ENCODE data around the gene FAM13A.
"Not testable (repeated sequence)": the region's sequence is repeated elsewhere in the genome, so short reads cannot be mapped to it uniquely, and the experiment has no call there.

Gene FAM13A

GRCh38 chr4:88908003-88908402 is 149.0 kb downstream of the FAM13A start:
- H3K4me3 ChIP-seq (ENCODE audit: low read depth, low read length) = no peak overlapping the region
- TF ChIP-seq, protein P1, sequence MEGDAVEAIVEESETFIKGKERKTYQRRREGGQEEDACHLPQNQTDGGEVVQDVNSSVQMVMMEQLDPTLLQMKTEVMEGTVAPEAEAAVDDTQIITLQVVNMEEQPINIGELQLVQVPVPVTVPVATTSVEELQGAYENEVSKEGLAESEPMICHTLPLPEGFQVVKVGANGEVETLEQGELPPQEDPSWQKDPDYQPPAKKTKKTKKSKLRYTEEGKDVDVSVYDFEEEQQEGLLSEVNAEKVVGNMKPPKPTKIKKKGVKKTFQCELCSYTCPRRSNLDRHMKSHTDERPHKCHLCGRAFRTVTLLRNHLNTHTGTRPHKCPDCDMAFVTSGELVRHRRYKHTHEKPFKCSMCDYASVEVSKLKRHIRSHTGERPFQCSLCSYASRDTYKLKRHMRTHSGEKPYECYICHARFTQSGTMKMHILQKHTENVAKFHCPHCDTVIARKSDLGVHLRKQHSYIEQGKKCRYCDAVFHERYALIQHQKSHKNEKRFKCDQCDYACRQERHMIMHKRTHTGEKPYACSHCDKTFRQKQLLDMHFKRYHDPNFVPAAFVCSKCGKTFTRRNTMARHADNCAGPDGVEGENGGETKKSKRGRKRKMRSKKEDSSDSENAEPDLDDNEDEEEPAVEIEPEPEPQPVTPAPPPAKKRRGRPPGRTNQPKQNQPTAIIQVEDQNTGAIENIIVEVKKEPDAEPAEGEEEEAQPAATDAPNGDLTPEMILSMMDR (IDR thresholded peaks at IDR 0.05; ENCODE audit: low read depth, low read length, missing control alignments) = no peak
- in situ Hi-C loops (cut with HindIII; ENCODE audit: low sequenced_read_pairs) = no loop called here
- DNase-seq (ENCODE audit: low read depth) = no peak

DNA sequence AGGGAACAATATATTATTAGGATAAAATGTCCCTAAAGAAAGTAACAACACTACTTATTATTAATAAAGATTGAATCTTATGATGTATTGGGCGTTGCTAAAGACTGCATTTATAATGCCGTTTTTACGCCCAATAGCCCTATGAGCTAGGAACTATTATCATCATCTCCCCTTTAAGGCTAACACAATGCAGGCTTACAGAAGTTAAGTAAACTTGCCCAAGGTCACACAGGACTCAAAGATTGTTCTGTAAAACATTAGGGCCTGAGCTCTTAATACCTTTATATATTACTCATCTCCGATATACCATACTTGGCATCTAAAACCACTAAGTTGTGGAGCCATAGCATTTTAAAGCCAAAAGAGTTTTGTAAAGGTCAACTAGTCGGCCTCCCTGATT is 149.5 kb downstream of the FAM13A start:
- no peak for DNase-seq (ENCODE audit: low read depth)
- in situ Hi-C loops (cut with HindIII; ENCODE audit: low sequenced_read_pairs) = no loop called here
- H3K4me3 ChIP-seq (ENCODE audit: low read depth, low read length) = no peak overlapping the region
- TF ChIP-seq, protein P1 (IDR thresholded peaks at IDR 0.05; ENCODE audit: low read depth, low read length, missing control alignments) = no peak

DNA sequence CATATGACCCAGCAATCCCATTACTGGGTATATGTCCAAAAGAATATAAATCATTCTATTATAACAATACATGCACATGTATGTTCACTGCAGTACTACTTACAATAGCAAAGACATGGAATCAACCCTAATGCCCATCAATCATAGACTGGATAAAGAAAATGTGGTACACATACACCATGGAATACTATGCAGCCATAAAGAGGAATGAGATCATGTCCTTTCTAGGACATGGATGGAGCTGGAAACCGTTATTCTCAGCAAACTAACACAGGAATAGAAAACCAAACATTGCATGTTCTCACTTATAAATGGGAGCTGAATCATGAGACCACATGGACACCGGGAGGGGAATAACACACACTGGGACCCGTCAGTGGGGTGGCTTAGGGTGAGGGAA is 152.7 kb downstream of the FAM13A start:
- in situ Hi-C loops (cut with HindIII; ENCODE audit: low sequenced_read_pairs); DNase-seq (ENCODE audit: low read depth); H3K4me3 ChIP-seq (ENCODE audit: low read depth, low read length): not testable (repeated sequence)

DNA sequence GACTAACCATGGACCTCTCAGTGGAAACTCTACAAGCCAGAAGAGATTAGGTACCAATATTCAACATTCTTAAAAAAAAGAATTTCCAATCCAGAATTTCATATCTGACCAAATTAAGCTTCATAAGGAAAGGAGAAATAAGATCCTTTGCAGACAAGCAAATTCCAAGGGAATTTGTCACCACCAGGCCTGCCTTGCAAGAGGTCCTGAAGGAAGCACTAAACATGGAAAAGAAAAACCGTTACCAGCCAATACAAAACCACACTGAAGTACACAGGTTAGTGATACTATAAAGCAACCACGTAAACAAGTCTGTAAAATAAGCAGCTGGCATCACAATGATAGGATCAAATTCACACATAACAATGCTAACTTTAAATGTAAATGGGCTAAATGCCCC is 156.6 kb downstream of the FAM13A start:
- in situ Hi-C loops (cut with HindIII; ENCODE audit: low sequenced_read_pairs) = no loop called here
- DNase-seq (ENCODE audit: low read depth) = peak; percentile 28

GRCh38 chr4:88897752-88898151 is 159.2 kb downstream of the FAM13A start:
- TF ChIP-seq, protein P1 (IDR thresholded peaks at IDR 0.05; ENCODE audit: low read depth, low read length, missing control alignments) = no peak
- H3K4me3 ChIP-seq (ENCODE audit: low read depth, low read length) = no peak overlapping the region
- no peak for DNase-seq (ENCODE audit: low read depth)
- in situ Hi-C loops (cut with HindIII; ENCODE audit: low sequenced_read_pairs) = no loop called here

More for the DNA sequence above, 156.6 kb downstream of the FAM13A start:
- H3K4me3 ChIP-seq (ENCODE audit: low read depth, low read length) = no peak overlapping the region
- TF ChIP-seq, protein P1 (IDR thresholded peaks at IDR 0.05; ENCODE audit: low read depth, low read length, missing control alignments) = no peak

DNA sequence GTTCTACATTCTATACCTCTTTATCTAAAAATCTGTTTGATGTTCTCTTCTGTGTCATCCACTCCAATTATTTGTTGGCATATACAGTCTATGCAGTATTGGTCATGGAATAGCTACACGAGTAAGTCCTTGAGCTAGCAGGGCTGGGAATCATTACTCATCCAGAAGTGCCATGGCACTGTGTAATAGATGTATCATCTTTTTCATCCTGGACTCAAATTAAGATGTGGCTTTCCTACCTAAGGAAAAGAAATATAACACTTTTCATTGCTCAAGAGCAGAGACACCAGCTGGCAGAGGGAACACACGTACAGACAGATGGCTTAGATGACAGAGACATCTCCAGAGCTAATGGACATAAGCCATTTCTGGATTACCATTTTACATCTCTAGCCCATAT is 159.8 kb downstream of the FAM13A start:
- in situ Hi-C loops (cut with HindIII; ENCODE audit: low sequenced_read_pairs) = no loop called here
- no peak overlapping the region for H3K4me3 ChIP-seq (ENCODE audit: low read depth, low read length)
- DNase-seq (ENCODE audit: low read depth) = no peak
- TF ChIP-seq, protein P1 (IDR thresholded peaks at IDR 0.05; ENCODE audit: low read depth, low read length, missing control alignments) = no peak

DNA sequence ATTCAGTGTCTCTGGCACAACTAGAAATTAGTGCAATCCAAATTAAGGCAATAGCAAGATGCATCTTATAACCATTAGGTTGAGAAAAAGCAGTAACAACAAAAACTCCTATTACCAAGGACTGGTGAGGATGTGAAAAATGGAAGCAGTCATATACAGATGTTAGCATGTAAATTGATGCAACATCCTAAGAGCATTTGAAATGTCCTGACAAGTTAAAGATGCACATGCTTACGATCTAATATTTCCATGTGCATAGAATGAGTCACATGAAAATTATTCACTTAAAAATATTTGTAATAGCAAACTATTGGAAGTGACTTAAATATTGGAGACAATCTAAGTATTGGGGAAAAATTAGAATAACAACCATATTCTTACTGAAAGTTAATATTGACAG is 163.0 kb downstream of the FAM13A start:
- TF ChIP-seq, protein P1 (IDR thresholded peaks at IDR 0.05; ENCODE audit: low read depth, low read length, missing control alignments) = no peak
- in situ Hi-C loops (cut with HindIII; ENCODE audit: low sequenced_read_pairs) = no loop called here
- DNase-seq (ENCODE audit: low read depth) = no peak
- H3K4me3 ChIP-seq (ENCODE audit: low read depth, low read length) = no peak overlapping the region

Measured in astrocyte of the cerebellum (primary cell).